ENCODE measurements around the gene OR2A1.
"Not testable (repeated sequence)": the region's sequence is repeated elsewhere in the genome, so short reads cannot be mapped to it uniquely, and the experiment has no call there.

Gene OR2A1

GRCh38 chr7:144311872-144312469 is at the start of gene OR2A1:
OR2A1 (plus strand) TSS chr7:144312419; CDS start chr7:144318125, 5,706 bp downstream.
- DNase-seq: not testable (repeated sequence)

DNA sequence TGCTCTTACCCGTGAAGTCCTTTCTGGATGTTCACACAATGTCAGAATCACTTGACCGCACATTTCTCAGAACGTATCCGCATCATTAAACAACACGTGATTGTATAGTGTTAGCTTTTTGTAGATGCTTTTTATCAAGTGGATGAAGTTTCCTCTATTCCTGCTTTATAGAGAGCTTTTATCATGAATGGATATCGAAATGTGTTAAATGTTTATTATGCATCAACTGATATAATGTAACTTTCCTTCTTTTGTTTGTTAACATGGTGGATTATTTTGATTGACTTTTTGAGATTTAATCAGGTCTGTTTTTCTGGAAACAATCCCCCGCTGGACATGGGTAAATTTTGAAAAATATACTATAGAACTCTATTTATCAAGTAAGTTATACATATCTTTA is 47.5 kb upstream of the OR2A1 start, which contains the start of gene OR2A7:
TSS of gene OR2A7 (minus strand) at position 101 of the 400 bp plus-strand sequence. CDS start 5,164 bp downstream, outside the sequence.
- not testable (repeated sequence) for DNase-seq

DNA sequence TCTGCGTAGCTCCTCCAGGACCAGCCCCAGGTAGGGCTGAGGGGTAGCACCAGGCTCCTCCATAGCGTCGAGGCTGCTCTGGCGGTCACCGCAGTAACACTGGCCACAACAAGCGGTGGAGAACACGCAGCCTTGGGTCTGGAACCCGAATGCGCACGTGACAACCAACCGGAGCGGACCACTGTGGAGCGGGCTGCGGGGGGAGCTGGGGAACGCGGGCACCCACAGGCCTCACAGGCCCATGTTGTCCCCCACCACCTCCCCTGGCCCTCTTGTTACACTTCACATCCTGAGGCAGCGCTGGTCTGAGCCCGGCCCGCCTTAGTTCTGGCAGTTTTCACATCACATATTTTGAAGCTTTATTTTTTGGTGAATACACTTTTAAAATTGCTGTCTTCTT is 43.0 kb upstream of the OR2A1 start, which contains the start of gene CTAGE8:
TSS of gene CTAGE8 (minus strand) at position 101 of the 400 bp plus-strand sequence. CDS start at position 63, 38 bp downstream.
- DNase-seq: not testable (repeated sequence)

DNA sequence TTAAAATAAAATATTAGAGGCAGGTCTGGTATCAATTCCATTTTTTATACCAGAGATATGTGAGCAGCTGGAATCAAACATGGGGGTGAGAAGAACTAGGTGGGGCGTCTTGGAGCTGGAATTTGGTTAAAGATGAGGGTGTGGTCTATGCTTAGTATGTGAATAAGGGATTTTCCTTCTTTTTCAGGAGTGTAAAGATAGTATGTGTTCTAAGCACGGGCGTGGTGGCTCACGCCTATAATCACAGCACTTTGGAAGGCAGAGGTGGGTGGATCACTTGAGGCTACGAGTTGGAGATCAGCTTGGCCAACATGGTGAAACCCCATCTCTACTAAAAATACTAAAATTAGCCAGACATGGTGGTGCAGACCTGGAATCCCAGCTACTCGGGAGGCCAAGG is 36.9 kb upstream of the OR2A1 start:
- DNase-seq: not testable (repeated sequence)

- not testable (repeated sequence) for DNase-seq
Measured at GRCh38 chr7:144280010-144280409, 32.2 kb upstream of the OR2A1 start.

- not testable (repeated sequence) for DNase-seq
Measured at GRCh38 chr7:144281981-144282380, 30.2 kb upstream of the OR2A1 start.

GRCh38 chr7:144282490-144282889 is 29.7 kb upstream of the OR2A1 start:
- DNase-seq: not testable (repeated sequence)

GRCh38 chr7:144283716-144284115 is 28.5 kb upstream of the OR2A1 start:
- DNase-seq: not testable (repeated sequence)

DNA sequence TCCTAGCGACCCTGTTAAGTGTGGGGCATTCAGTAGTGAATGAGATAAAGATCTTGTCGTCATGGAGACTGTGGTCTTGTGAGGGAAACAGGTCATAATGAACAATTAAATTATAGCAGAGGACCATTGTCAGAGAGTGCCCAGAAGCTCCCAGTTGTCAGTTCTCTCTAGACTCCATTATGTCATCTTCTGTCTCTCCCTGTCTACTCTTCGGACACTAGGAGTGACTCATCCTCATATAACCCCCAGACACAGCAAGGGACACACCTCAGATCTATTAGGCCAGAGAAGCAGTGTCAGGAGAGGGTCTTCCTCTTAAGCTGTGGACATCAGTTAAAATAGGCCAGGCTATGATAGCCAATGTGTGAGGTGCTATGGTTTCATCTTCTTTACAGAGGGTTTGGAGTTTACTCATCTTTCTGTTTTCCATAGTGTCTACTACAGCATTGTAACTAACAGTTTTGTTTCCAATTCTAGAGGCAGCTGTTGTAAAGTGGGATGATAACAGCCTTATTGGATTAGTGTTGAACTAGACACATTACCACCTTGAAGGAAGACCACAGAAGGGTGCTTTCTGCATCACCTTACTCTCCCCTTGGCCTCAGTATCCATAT is 24.9 kb upstream of the OR2A1 start:
- not testable (repeated sequence) for DNase-seq

DNA sequence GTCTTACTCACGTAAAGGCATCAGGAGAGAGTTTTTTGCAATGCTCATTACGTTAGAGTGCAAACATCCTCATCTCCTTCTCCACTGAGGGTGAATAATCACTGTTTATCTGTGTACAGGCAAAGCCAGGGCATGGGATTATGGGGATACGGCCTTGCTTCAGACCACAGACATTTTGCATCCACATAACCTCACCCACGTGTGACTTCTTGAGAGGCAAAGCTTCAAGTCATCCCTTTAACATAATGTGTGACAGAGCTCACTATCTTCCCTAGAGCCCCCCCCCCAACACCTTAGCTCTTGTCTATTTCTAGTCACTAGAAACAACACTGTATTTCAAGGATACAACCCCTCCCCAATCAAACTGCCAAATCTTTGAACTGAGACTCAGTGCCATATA is 20.6 kb upstream of the OR2A1 start:
- DNase-seq: not testable (repeated sequence)

GRCh38 chr7:144292384-144293161 is 19.6 kb upstream of the OR2A1 start:
- peak; percentile 0 for DNase-seq

DNA sequence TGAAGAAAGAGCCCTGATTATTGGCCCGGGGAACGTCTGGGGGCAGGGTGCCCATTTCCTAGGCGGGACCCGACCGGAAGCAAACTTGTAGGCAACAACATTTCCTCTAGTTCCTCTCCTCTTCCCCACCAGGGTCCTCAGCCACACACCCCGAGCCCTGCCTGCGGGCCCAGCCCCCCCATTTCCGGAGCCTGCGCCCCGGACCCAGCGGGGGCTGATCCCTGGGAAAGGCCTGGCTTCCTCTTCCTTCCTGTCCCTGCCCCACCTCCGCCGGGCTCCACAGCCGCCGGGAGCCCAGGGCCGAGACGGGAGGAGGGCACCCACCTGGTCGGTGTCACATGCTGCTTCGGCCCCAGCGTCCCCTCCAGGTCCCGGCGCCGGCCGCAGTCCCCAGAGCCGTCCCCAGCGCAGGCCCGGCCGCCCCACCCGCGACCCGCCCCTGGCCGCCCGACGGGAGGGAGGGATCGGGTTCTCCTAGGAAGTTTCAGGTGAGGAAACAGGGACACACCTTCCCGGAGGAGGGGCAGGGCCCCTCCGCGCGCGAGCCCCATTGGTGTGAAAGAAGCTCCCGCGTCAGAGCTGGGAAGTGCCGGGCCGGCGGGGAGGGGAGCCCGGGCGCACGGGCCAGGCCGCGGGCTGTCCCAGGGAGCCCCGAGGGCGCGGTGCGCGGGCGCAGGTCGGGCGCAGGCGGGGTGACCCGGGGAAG is 18.3 kb upstream of the OR2A1 start:
- not testable (repeated sequence) for DNase-seq

DNA sequence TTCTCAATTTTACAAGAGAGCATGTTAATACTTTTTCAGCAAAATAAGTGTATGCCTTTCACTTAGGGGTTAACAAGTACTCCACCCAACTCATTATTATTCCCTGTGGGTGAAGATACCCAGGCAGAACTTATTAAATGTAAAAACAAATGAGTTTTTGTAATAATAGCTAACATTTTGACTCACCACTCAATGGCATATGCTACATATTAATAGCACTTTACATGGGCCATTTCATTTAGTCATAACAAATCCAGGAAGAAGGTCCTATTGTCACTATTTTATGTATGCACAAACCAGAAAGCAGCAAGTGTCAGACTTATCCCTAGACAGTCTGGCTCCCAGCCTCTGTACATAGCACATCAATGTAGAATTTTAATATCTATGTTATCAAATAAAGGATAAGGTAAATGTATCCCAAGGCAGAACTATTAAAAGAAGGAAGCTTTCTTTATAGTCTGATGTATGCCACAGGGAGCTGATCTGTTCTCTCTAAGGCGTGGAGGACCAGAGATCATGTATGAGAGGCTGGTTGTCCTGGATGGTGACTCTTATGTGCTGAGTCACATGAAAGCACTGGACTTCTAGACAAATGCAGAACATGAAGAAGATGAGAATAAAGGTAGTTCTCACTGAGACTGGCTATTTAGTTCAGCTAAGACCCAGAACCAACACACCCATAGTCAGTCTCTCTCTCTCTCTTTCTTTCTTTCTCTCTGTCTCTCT is 9.5 kb upstream of the OR2A1 start:
- DNase-seq: not testable (repeated sequence)

- not testable (repeated sequence) for DNase-seq
Measured at GRCh38 chr7:144303607-144304006, 8.6 kb upstream of the OR2A1 start.

DNA sequence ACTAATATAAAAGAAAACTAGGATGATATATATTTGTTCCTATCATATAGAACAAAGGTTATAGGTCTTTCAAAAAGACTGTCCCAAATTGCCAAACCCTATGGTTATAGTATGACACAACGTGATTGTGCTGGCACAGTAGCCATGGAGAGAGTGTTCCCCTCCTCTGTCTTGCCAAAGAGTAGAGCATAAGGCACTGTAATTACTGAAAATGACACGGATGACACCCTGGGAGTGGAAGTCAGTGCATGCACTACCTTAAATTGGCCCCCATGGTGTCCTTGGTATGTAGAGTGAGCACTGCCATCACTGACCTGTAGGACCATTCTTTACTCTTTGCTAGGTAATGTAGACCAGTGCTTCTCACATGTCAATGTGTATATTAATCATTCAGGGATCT is 7.1 kb upstream of the OR2A1 start:
- not testable (repeated sequence) for DNase-seq

GRCh38 chr7:144309702-144310101 is 2.5 kb upstream of the OR2A1 start:
- not testable (repeated sequence) for DNase-seq

DNA sequence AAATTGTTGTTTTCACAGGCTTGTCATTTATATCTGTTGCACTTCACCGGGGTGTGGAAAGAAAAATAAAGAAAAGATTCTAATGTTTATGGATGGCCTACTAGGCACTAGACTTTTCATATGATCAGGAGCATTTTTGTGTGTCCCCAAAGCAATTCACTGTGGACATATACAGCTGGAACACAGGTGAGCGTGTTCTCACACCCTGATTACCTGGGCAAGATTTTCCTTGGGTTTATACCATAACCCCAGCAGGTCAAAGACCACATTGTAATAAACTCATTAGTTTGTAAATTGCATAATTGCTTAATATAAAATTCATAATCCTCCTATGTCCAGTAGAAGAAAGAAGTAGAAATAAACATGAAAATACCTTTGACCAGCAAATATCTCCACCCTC is 1.0 kb upstream of the OR2A1 start:
- not testable (repeated sequence) for DNase-seq

DNA sequence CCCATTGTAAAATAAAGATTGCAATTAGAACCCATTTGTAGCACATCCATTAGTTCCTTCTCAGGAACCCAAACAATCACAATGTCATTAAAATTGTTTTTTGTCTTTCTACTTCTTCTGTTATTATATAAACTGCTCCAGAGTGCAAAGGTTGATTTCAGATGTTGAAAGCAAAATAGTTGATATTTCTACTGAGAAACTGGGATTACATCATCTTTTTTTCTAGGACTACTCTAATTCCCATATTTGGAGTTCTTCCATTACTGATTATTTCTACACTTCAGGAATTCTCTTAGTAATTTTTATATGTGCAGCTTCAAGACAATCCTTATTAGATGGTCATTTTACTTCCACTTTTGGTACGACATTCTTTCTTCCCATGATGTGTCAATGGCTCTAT is 5.3 kb downstream of the OR2A1 start:
- not testable (repeated sequence) for DNase-seq

DNA sequence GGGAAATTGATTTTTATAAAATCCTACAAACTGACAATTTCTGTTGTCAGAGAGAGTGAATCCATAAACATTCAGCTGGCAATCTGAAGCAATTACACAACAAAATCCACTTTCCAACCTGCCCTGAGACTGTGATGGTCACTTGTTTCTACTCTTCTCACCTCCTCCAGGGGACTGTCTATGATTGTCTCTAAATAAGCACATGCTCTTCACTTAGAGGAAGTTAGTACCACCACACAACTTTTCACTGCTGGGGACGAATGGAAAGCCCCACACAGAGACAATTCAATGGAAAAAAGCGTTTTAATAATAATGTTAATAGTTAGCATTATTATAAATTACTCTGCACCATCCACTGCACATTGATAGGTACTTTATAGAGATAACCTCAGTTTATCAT is 7.3 kb downstream of the OR2A1 start:
- DNase-seq: not testable (repeated sequence)

DNA sequence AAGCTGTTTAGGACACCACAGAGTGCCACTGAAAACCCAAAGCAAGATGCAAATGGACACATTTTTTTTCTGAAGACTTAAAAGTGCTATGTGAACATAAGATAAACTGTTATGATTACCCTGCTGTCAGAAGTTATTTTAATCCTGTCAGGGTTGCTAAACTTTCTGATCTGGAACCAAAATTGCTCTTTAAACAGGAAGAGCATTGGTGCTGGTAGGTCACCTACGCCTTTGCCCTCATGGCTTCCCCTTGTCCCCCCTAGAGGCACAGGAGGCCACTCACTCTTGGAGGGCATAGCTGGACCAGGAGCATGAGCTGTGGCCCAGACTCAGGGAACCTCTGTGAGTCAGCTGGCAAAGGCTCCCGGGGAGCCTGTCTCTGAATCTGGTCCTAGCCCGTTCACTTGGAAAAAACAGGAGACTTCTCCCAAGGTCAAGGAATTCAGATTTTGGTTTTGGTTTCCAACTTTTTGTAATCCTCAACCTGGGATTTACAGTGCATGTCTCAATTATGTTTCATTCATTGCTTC is 9.5 kb downstream of the OR2A1 start:
- not testable (repeated sequence) for DNase-seq

DNA sequence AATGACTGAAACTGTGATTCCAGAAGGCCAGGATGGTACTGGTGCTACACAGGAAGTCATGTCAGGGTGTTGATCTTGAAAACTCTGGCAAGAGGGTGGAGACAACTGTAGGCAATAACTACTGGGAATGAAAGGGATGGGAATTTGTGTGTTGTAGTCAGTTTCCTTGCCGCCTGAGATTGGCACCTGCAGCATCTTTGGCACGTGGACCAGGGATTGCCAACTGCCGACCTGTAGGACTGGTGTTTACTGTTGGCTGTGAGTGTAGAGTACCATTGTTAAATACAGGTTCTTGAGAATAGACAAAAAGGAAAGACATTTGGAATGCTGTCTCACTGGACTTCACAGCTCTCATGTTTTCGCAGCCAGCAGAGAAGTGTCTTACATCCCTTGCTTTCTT is 11.1 kb downstream of the OR2A1 start:
- not testable (repeated sequence) for DNase-seq

DNA sequence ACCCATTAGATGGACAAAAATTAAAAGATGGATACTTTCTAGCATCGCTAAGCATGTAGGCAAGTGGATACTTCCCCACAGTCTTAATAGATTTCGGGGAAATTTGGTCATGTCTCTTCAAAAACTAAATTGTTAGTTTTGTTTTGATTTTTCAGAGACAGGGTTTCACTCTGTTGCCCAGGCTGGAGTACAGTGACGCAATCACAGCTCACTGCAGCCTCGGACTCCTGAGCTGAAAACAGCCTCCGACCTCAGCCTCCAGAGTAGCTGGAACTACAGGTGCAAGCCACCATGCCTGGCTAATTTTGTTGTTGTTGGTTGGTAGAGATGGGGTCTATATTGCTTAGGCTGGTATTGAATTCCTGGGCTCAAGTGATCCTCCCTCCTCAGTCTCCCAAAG is 13.6 kb downstream of the OR2A1 start:
- not testable (repeated sequence) for DNase-seq
